ENCODE measurements around the gene SOS1.

GRCh38 chr2:38945372-38945771 lies 175.5 kb downstream of the SOS1 start:
- TF ChIP-seq CTCF (IDR thresholded peaks at IDR 0.05) (no peak), POLR2A (IDR thresholded peaks at IDR 0.05) (no peak)

Measured in Peyer's patch (tissue), 4 donors.